HG03354 (cell line): Measurements from ENCODE around the gene DENR.
"Not testable (repeated sequence)": the region's sequence is repeated elsewhere in the genome, so short reads cannot be mapped to it uniquely, and the experiment has no call there.

ENCODE experiments used
- ATAC-seq: cut with Tn5 transposase; IDR thresholded peaks from one replicate; pipeline ENCODE4 v1.9.1; 2021; ENCODE audit warnings: mild to moderate bottlenecking; ENCODE audit not compliant: unreplicated experiment, poor library complexity, severe bottlenecking

Gene DENR

GRCh38 chr12:122752464-122753318 lies at the start of gene DENR:
Gene DENR, plus strand, starts transcription at chr12:122752824. Its CDS starts 878 bp downstream, at chr12:122753702.
- peak; percentile 93 for ATAC-seq

- not testable (repeated sequence) for ATAC-seq
These were observed 49.6 kb upstream of the DENR start, which contains the start of gene HCAR2 for GRCh38 chr12:122702890-122703611. Gene HCAR2, minus strand, starts transcription at chr12:122703357. Its CDS starts 74 bp downstream, at chr12:122703283.

- not testable (repeated sequence) for ATAC-seq
These were observed 48.8 kb upstream of the DENR start for GRCh38 chr12:122703841-122704240.

- not testable (repeated sequence) for ATAC-seq
These were observed 43.3 kb upstream of the DENR start for GRCh38 chr12:122709287-122709686.

- ATAC-seq: not testable (repeated sequence)
These were observed 42.3 kb upstream of the DENR start for GRCh38 chr12:122710341-122710740.

- ATAC-seq: not testable (repeated sequence)
These were observed 41.4 kb upstream of the DENR start for GRCh38 chr12:122711266-122711665.

- not testable (repeated sequence) for ATAC-seq
These were observed 39.0 kb upstream of the DENR start for GRCh38 chr12:122713491-122714188.

- ATAC-seq: not testable (repeated sequence)
These were observed 37.4 kb upstream of the DENR start for GRCh38 chr12:122715211-122715610.

- ATAC-seq: not testable (repeated sequence)
These were observed 36.0 kb upstream of the DENR start, which contains the start of gene HCAR3 for GRCh38 chr12:122716658-122717057. Gene HCAR3, minus strand, starts transcription at chr12:122716811. Its CDS starts 74 bp downstream, at chr12:122716737.

GRCh38 chr12:122721057-122721545 lies 31.5 kb upstream of the DENR start:
- ATAC-seq: no peak

GRCh38 chr12:122722387-122722786 lies 30.2 kb upstream of the DENR start:
- no peak for ATAC-seq

GRCh38 chr12:122724641-122725243 lies 27.9 kb upstream of the DENR start:
- peak; percentile 56 for ATAC-seq

GRCh38 chr12:122725452-122726079 lies 27.1 kb upstream of the DENR start:
- no peak for ATAC-seq

- ATAC-seq: no peak
These were observed 26.5 kb upstream of the DENR start for GRCh38 chr12:122726080-122726558.

GRCh38 chr12:122729583-122730214 lies 22.9 kb upstream of the DENR start:
- ATAC-seq: no peak

GRCh38 chr12:122730215-122731014 lies 22.2 kb upstream of the DENR start, which contains the start of gene HCAR1:
Gene HCAR1, minus strand, starts transcription at chr12:122730844. Its CDS starts 505 bp downstream, at chr12:122730339.
- ATAC-seq: no peak

- ATAC-seq: no peak
These were observed 20.5 kb upstream of the DENR start for GRCh38 chr12:122732170-122732569.
